Kidney (tissue), 14 donors: ENCODE data around the gene GPC6. TPM values are rescaled to one million over a fixed set of nuclear protein-coding genes. Genes with fewer than 3 reads are reported as not detected.

Experiments
- DNase-seq, 5 donors: peaks; one replicate each; pipeline ENCODE4 v3.0.0-alpha.2; 2013 to 2020
- FAIRE-seq: peaks from 2 replicates; lab custom pipeline; 2012; peaks lifted over from hg19 to GRCh38; lab: Jason Lieb, UNC
- H3K27ac ChIP-seq, 2 donors: one replicate each; pipeline ENCODE4 v1.7.0; 2013; ENCODE audit warnings: low read depth in 2 of 2, low read length in 2 of 2, inconsistent platforms in 1 of 2
- H3K27me3 ChIP-seq: one replicate; pipeline ENCODE4 v1.7.1; 2013; ENCODE audit warnings: low read length, inconsistent platforms; ENCODE audit not compliant: control insufficient read depth, insufficient read depth
- H3K36me3 ChIP-seq, 3 donors: one replicate each; pipeline versions ENCODE4 v1.7.0 to v1.7.1; 2013; ENCODE audit warnings: low read length in 3 of 3, control low read depth in 1 of 3, inconsistent platforms in 1 of 3; ENCODE audit not compliant: insufficient read depth in 3 of 3, control insufficient read depth in 2 of 3
- H3K4me1 ChIP-seq, 3 donors: one replicate each; pipeline versions ENCODE4 v1.7.0 to v1.7.1; 2013; ENCODE audit warnings: low read length in 3 of 3, inconsistent platforms in 1 of 3, low read depth in 1 of 3; ENCODE audit not compliant: control insufficient read depth in 2 of 3, insufficient read depth in 2 of 3
- H3K4me3 ChIP-seq, 3 donors: one replicate each; pipeline versions ENCODE4 v1.7.0 to v1.8.1; 2013; ENCODE audit warnings: low read length in 3 of 3, control low read depth in 1 of 3, inconsistent platforms in 1 of 3
- H3K9ac ChIP-seq, 3 donors: one replicate each; pipeline versions ENCODE4 v1.7.0 to v1.7.1; 2013; ENCODE audit warnings: low read length in 3 of 3, control low read depth in 1 of 3, inconsistent platforms in 1 of 3
- H3K9me3 ChIP-seq, 3 donors: one replicate each; pipeline versions ENCODE4 v1.7.0 to v1.7.1; 2013; ENCODE audit warnings: low read length in 3 of 3, control low read depth in 1 of 3, inconsistent platforms in 1 of 3; ENCODE audit not compliant: control insufficient read depth in 2 of 3, insufficient read depth in 1 of 3
- CTCF ChIP-seq: IDR thresholded peaks from 3 replicates; pipeline ENCODE4 v1.5.1; 2012; ENCODE audit warnings: mild to moderate bottlenecking, moderate library complexity, borderline replicate concordance; ENCODE audit not compliant: insufficient read depth; ENCODE audit errors: extremely low read depth
- intact Hi-C: fragments of 100-400 bp; cut with DNase I; formaldehyde crosslinking; loops from one replicate; pipeline ENCODE4 v1.11.1; 2022
- polyA plus RNA-seq: library from polyadenylated mRNA; stranded (reverse); fragments of 350-450 nt; fragmentation: Illumina TruSeq; extraction: RNeasy Lipid Tissue Mini Kit (QIAGEN cat#74804); gene quantifications from one replicate; pipeline ENCODE4 v1.2.3, GENCODE V29; 2014; ENCODE audit warnings: low read depth, low replicate concordance; ENCODE audit not compliant: insufficient read depth
- total RNA-seq: library from RNA; stranded (reverse); fragmentation: NEBNext Ultra II Directional; extraction: Animal tissue kit (Norgen Biotek cat#: 25700); gene quantifications from one replicate; pipeline ENCODE4 v1.2.1, GENCODE V29; 2021
- donor health status: control.
- donor health status: control.
- donor health status: control.
- donor health status: control.
- donor health status: control.
- donor health status: DM: yes; HTN: yes; CAD: no.
- donor health status: Normal renal cell carcinoma (clear cell type).

GPC6 gene
- total and polyA plus RNA-seq, 2 donors from 2014 or later = 6.2 to 15.5 TPM

GRCh38 chr13:94433055-94433961 is 1206.7 kb downstream of the GPC6 start:
- intact Hi-C loops = loop anchor here (10.0 kb wide), 1 partner anchor 181 kb away; no protein-coding TSS in a partner anchor
- H3K9me3 ChIP-seq = no peaks in the 10 kb centered on the region

GRCh38 chr13:94435604-94436226 is 1209.1 kb downstream of the GPC6 start:
- peak; percentile 77 for FAIRE-seq
- peak; percentile 55 for TF ChIP-seq CTCF
- DNase-seq = peak in 2 of 5 donors; percentile 74 to 75
- intact Hi-C loops = loop anchor here (10.0 kb wide), 1 partner anchor 179 kb away; no protein-coding TSS in a partner anchor
- Histone ChIP-seq H3K9me3 (no peaks in the 10 kb centered on the region), H3K27ac (no peak overlapping the region), H3K9ac (no peak overlapping the region), H3K36me3 (no peaks in the 10 kb centered on the region), H3K4me3 (no peak overlapping the region), H3K27me3 (no peaks in the 10 kb centered on the region), H3K4me1 (no peaks in the 10 kb centered on the region)

More at GRCh38 chr13:94433055-94433961, 1206.7 kb downstream of the GPC6 start:
- H3K27ac ChIP-seq = no peak overlapping the region
- H3K27me3 ChIP-seq = no peaks in the 10 kb centered on the region
- H3K36me3 ChIP-seq = no peaks in the 10 kb centered on the region
- FAIRE-seq (no peak), DNase-seq (peak in 4 of 5 donors; percentile 12 to 35 (median 25))
- no peak for TF ChIP-seq CTCF
- no peaks in the 10 kb centered on the region for H3K4me1 ChIP-seq
- H3K9ac ChIP-seq = no peak overlapping the region
- no peak overlapping the region for H3K4me3 ChIP-seq

- FAIRE-seq (no peak), DNase-seq (no peak)
- Histone ChIP-seq H3K27ac (no peak overlapping the region), H3K9me3 (no peaks in the 10 kb centered on the region), H3K4me3 (no peak overlapping the region), H3K9ac (no peak overlapping the region), H3K27me3 (no peaks in the 10 kb centered on the region), H3K36me3 (no peaks in the 10 kb centered on the region), H3K4me1 (no peaks in the 10 kb centered on the region)
- intact Hi-C loops = no loop called here
- TF ChIP-seq CTCF = no peak
Observed at GRCh38 chr13:94444826-94445225, 1218.2 kb downstream of the GPC6 start.
